ENCODE measurements around the gene INSR.

INSR gene

DNA sequence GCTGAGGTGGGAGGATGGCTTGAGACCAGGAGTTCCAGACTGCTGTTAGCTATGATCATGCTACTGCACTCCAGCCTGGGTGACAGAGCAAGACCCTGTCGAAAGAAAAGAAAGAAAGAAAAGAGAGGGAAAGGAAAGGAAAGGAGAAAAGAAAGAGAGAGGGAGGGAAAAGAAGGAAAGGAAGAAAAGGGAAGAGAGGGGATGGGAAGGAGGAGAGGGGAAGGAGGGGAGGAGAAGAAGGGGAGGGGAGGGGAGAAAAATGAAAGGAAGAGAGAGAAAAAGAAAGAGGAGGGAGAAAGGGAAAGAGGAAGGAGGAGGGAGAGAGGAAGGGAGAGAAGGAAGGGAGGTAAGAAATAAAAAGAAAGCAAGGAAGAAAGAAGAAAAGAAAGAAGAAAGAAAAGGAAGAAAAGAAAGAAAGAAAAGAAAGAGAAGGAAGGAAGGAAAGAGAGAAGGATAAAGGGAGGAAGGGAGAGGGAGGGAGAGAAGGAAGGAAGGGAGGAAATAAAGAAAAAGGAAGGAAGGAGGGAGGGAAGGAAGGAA lies 44.1 kb downstream of the INSR start:
- DNase-seq (ENCODE audit: extremely low spot score), result no peak
- ChIA-PET CTCF (no interaction called here), POLR2A (no interaction called here)
- no peak for TF ChIP-seq BHLHE40 (IDR thresholded peaks at IDR 0.05; ENCODE audit: borderline replicate concordance)
- no peak for TF ChIP-seq FOXM1 (IDR thresholded peaks at IDR 0.05; ENCODE audit: borderline replicate concordance)
- no peak for TF ChIP-seq ELF4 (IDR thresholded peaks at IDR 0.05)
- TF ChIP-seq FOXA1 (IDR thresholded peaks at IDR 0.05), result no peak
- TF ChIP-seq CTBP1 (IDR thresholded peaks at IDR 0.05; ENCODE audit: borderline replicate concordance), result no peak
- no peak for TF ChIP-seq ARNT (IDR thresholded peaks at IDR 0.05)
- TF ChIP-seq ZNF384 (IDR thresholded peaks at IDR 0.05), result no peak
- no peak for TF ChIP-seq L3MBTL2 (conservative IDR thresholded peaks at IDR 0.05)
- TF ChIP-seq, protein P1, sequence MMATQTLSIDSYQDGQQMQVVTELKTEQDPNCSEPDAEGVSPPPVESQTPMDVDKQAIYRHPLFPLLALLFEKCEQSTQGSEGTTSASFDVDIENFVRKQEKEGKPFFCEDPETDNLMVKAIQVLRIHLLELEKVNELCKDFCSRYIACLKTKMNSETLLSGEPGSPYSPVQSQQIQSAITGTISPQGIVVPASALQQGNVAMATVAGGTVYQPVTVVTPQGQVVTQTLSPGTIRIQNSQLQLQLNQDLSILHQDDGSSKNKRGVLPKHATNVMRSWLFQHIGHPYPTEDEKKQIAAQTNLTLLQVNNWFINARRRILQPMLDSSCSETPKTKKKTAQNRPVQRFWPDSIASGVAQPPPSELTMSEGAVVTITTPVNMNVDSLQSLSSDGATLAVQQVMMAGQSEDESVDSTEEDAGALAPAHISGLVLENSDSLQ (IDR thresholded peaks at IDR 0.05), result no peak
- no peak for TF ChIP-seq FOXK2 (IDR thresholded peaks at IDR 0.05)
- no peak for TF ChIP-seq NFRKB (IDR thresholded peaks at IDR 0.05)
- TF ChIP-seq TARDBP (IDR thresholded peaks at IDR 0.05), result no peak
- no peak for TF ChIP-seq SP1 (IDR thresholded peaks at IDR 0.05)
- TF ChIP-seq HDGF (IDR thresholded peaks at IDR 0.05; ENCODE audit: borderline replicate concordance), result no peak
- no peak for TF ChIP-seq SUZ12 (IDR thresholded peaks at IDR 0.05)
- TF ChIP-seq LEF1 (IDR thresholded peaks at IDR 0.05; ENCODE audit: borderline replicate concordance), result no peak

DNA sequence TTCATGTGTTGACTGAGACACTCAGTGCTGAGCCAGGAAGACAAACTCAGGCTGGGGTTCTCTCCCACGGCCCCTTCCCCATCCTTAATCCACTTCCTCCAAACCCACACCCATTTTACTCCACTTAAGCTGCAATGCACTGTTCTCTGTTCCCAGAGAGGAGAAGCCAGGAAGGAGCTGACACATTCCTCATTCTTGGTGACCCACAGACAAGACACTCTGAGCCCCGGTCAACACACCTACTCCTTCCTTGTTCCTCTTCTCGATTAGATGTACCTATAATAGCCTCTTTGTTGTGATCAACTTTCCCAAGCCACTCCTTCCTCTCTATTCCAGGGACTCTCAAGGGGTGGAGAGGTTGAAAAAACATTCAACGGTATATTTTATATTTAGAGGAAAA lies 47.1 kb downstream of the INSR start:
- POLR2A ChIA-PET, result no interaction called here
- DNase-seq (ENCODE audit: extremely low spot score), result no peak
- TF ChIP-seq ZNF384 (IDR thresholded peaks at IDR 0.05), result no peak
- TF ChIP-seq FOXA1 (IDR thresholded peaks at IDR 0.05), result no peak
- TF ChIP-seq ARNT (IDR thresholded peaks at IDR 0.05), result no peak
- TF ChIP-seq SP1 (IDR thresholded peaks at IDR 0.05), result no peak
- TF ChIP-seq L3MBTL2 (conservative IDR thresholded peaks at IDR 0.05), result no peak
- TF ChIP-seq FOXK2 (IDR thresholded peaks at IDR 0.05), result no peak
- CTCF ChIA-PET, result no interaction called here

DNA sequence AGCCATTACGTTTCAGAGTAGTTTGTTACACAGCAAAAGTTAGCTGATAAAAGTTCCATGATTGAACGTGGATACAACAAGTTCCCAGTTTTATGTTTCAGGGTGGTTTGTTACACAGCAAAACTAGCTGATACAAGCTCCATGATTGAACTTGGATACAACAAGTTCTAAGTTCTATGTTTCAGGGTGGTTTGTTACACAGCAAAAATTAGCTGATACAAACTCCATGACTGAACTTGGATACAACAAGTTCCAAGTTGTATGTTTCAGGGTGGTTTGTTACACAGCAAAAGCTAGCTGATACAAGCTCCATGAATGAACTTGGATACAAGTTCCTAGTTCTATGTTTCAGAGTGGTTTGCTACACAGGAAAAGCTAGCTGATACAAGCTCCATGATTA lies 47.6 kb downstream of the INSR start:
- ChIA-PET CTCF (no interaction called here), POLR2A (no interaction called here)
- TF ChIP-seq FOXA1 (IDR thresholded peaks at IDR 0.05), result no peak
- no peak for TF ChIP-seq BHLHE40 (IDR thresholded peaks at IDR 0.05; ENCODE audit: borderline replicate concordance)
- TF ChIP-seq, protein P1 (IDR thresholded peaks at IDR 0.05), result no peak
- no peak for TF ChIP-seq ELF4 (IDR thresholded peaks at IDR 0.05)
- no peak for TF ChIP-seq HDGF (IDR thresholded peaks at IDR 0.05; ENCODE audit: borderline replicate concordance)
- no peak for TF ChIP-seq ARNT (IDR thresholded peaks at IDR 0.05)
- TF ChIP-seq SP1 (IDR thresholded peaks at IDR 0.05), result no peak
- no peak for TF ChIP-seq CTBP1 (IDR thresholded peaks at IDR 0.05; ENCODE audit: borderline replicate concordance)
- no peak for DNase-seq (ENCODE audit: extremely low spot score)

DNA sequence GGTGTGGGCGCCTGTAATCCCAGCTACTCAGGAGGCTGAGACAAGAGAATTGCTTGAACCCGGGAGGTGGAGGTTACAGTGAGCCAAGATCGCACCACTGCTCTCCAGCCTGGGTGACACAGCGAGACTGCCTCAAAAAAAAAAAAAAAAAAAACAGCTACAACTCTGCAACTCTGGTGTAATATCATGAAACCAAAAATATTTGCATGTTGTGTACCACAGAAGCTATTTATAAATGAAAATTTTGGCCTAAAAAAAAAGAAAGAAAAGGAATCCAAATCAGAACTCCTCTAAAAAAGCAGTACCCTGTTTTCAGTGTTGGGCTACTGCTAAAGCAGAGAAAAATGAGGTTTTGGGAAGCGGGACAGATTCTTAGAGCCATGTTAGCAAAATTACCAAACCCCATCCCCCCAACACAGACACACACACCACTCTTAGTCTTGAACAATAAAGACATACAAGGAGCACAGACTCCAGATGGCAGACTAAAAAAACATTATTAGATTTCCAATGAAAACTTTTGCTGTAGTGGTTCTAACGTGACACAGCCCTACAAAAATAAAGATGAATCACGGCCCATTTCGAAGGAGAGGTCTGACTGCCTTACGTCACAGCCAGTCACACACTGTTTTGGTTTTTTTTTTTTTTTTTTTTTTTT lies 51.5 kb downstream of the INSR start:
- ChIA-PET POLR2A (no interaction called here), CTCF (interaction anchor here (0.6 kb wide), 1 partner anchor 10 kb away, joined by 3 read pairs; no protein-coding TSS in a partner anchor)
- no peak for DNase-seq (ENCODE audit: extremely low spot score)
- TF ChIP-seq TARDBP (IDR thresholded peaks at IDR 0.05) (no peak), ELF4 (IDR thresholded peaks at IDR 0.05) (no peak), ZNF384 (IDR thresholded peaks at IDR 0.05) (peak; percentile 93), LEF1 (IDR thresholded peaks at IDR 0.05; ENCODE audit: borderline replicate concordance) (no peak)

DNA sequence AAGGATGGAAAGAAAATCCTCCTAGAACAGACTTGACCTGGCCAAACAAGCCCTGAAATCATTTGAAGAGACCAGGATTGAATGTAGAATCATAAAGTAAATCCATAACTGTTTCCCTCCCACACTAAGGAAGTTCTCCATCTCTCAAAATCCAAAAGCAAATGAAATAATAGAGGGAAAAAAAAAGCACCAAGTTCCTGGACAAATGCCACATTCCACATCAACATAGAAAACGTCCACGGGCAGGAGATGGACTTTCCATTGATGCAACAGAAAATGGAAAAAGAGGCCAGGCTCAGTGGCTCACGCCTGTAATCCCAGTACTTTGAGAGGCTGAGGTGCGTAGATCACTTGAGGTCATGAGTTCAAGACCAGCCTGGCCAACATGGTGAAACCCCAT lies 56.2 kb downstream of the INSR start:
- CTCF ChIA-PET, result no interaction called here
- no peak for DNase-seq (ENCODE audit: extremely low spot score)
- no peak for TF ChIP-seq NFRKB (IDR thresholded peaks at IDR 0.05)
- POLR2A ChIA-PET, result no interaction called here

DNA sequence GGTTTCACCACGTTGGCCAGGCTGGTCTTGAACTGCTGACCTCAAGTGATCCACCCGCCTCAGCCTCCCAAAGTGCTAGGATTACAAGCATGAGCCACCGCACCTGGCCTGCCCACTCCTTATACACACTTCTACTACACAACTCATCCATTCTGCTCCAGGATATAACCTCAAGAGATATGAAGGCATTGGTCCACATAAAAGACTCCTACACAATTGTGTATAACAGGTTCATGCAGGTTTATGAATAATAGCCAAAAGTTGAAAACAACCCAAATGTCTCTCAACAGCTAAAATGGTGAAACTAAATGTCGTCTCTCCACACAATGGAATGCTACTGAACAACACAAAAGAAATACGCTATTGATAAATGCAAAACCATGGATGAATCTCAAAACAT lies 58.1 kb downstream of the INSR start:
- ChIA-PET CTCF (no interaction called here), POLR2A (no interaction called here)
- TF ChIP-seq SP1 (IDR thresholded peaks at IDR 0.05) (no peak), L3MBTL2 (conservative IDR thresholded peaks at IDR 0.05) (no peak), LEF1 (IDR thresholded peaks at IDR 0.05; ENCODE audit: borderline replicate concordance) (no peak), FOXM1 (IDR thresholded peaks at IDR 0.05; ENCODE audit: borderline replicate concordance) (no peak), TARDBP (IDR thresholded peaks at IDR 0.05) (no peak), HDGF (IDR thresholded peaks at IDR 0.05; ENCODE audit: borderline replicate concordance) (no peak), ELF4 (IDR thresholded peaks at IDR 0.05) (no peak), FOXK2 (IDR thresholded peaks at IDR 0.05) (no peak), BHLHE40 (IDR thresholded peaks at IDR 0.05; ENCODE audit: borderline replicate concordance) (no peak), FOXA1 (IDR thresholded peaks at IDR 0.05) (no peak), ZNF384 (IDR thresholded peaks at IDR 0.05) (no peak), CTBP1 (IDR thresholded peaks at IDR 0.05; ENCODE audit: borderline replicate concordance) (no peak), NFRKB (IDR thresholded peaks at IDR 0.05) (no peak), ARNT (IDR thresholded peaks at IDR 0.05) (no peak), SUZ12 (IDR thresholded peaks at IDR 0.05) (no peak)
- TF ChIP-seq, protein P1 (IDR thresholded peaks at IDR 0.05), result no peak
- DNase-seq (ENCODE audit: extremely low spot score), result no peak

DNA sequence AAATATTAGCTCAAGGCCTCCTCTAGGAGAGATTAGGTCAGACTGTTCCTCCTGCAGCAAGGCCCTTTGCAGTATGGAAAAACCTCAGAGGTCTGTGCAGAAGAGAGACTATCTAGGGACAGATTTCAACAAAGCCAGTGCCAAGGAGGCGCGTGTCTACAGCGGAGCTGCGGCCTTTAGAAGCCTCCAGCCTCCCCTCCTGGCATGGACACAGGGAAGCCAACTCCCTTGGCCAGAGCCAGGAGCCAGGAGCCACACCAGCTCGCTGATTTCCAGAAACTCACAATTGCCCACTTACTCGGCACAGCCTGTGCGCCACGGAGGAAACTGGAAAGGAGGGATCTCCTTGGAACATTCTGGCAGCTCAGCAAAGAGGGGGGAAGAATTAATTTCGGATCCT lies 63.4 kb downstream of the INSR start:
- CTCF ChIA-PET, result no interaction called here
- POLR2A ChIA-PET, result no interaction called here
- no peak for DNase-seq (ENCODE audit: extremely low spot score)
- no peak for TF ChIP-seq L3MBTL2 (conservative IDR thresholded peaks at IDR 0.05)
- TF ChIP-seq FOXA1 (IDR thresholded peaks at IDR 0.05), result no peak
- TF ChIP-seq SUZ12 (IDR thresholded peaks at IDR 0.05), result no peak
- no peak for TF ChIP-seq FOXM1 (IDR thresholded peaks at IDR 0.05; ENCODE audit: borderline replicate concordance)
- TF ChIP-seq BHLHE40 (IDR thresholded peaks at IDR 0.05; ENCODE audit: borderline replicate concordance), result no peak
- TF ChIP-seq, protein P1 (IDR thresholded peaks at IDR 0.05), result no peak
- no peak for TF ChIP-seq NFRKB (IDR thresholded peaks at IDR 0.05)
- TF ChIP-seq SP1 (IDR thresholded peaks at IDR 0.05), result no peak
- TF ChIP-seq ARNT (IDR thresholded peaks at IDR 0.05), result no peak
- no peak for TF ChIP-seq LEF1 (IDR thresholded peaks at IDR 0.05; ENCODE audit: borderline replicate concordance)
